GM23338 (cell line): Measurements from ENCODE around the gene ATXN7L1. TPM values are rescaled to one million over a fixed set of nuclear protein-coding genes. Genes with fewer than 3 reads are reported as not detected.

Experiments
- ATAC-seq: fragments of 200-7000 bp; cut with Tn5 transposase; 3 replicates; pipeline ENCODE4 v1.9.1; 2020
- DNase-seq: peaks from one replicate; pipeline ENCODE4 v3.0.0-alpha.2; 2015; ENCODE audit warnings: low spot score
- H2AFZ ChIP-seq: fragments of 200-600 bp; sonication (generic); 2 replicates; pipeline ENCODE4 v1.8.0; 2016; ENCODE audit warnings: antibody characterized with exemption, mild to moderate bottlenecking, moderate library complexity
- H3F3A ChIP-seq: fragments of 200-600 bp; sonication (generic); replicated peaks from 2 replicates; pipeline ENCODE4 v1.8.0; 2017; ENCODE audit warnings: antibody characterized with exemption, mixed run types, low read depth
- H3K27ac ChIP-seq: fragments of 200-600 bp; sonication (generic); 2 replicates; pipeline ENCODE4 v1.6.1; 2016; ENCODE audit warnings: low read depth
- H3K27me3 ChIP-seq: fragments of 200-600 bp; sonication (generic); 2 replicates; pipeline ENCODE4 v1.8.0; 2016; ENCODE audit warnings: mild to moderate bottlenecking, mixed run types, moderate library complexity; ENCODE audit not compliant: insufficient read depth
- H3K36me3 ChIP-seq: fragments of 200-600 bp; sonication (generic); 2 replicates; pipeline ENCODE4 v1.8.0; 2016; ENCODE audit warnings: mild to moderate bottlenecking; ENCODE audit not compliant: insufficient read depth
- H3K4me1 ChIP-seq: fragments of 200-600 bp; sonication (generic); 2 replicates; pipeline ENCODE4 v1.8.0; 2016; ENCODE audit warnings: mild to moderate bottlenecking, moderate library complexity; ENCODE audit not compliant: insufficient read depth
- H3K4me2 ChIP-seq: fragments of 200-600 bp; sonication (generic); 2 replicates; pipeline ENCODE4 v1.7.1; 2017; ENCODE audit warnings: mixed run types
- H3K4me3 ChIP-seq: fragments of 200-600 bp; sonication (generic); 2 replicates; pipeline ENCODE4 v1.6.1; 2016; ENCODE audit warnings: mixed run types
- H3K79me2 ChIP-seq: fragments of 200-600 bp; sonication (generic); replicated peaks from 2 replicates; pipeline ENCODE4 v1.8.0; 2017; ENCODE audit warnings: mild to moderate bottlenecking; ENCODE audit not compliant: insufficient read depth
- H3K9me2 ChIP-seq: fragments of 200-600 bp; sonication (generic); 2 replicates; pipeline ENCODE4 v1.8.0; 2017; ENCODE audit not compliant: insufficient read depth
- H4K20me1 ChIP-seq: fragments of 200-600 bp; sonication (generic); replicated peaks from 2 replicates; pipeline ENCODE4 v1.8.0; 2017; ENCODE audit warnings: mild to moderate bottlenecking; ENCODE audit not compliant: insufficient read depth
- H3K27ac Mint-ChIP-seq: 2 replicates; pipeline ENCODE4 v1.8.0; 2020; ENCODE audit warnings: inconsistent platforms, mild to moderate bottlenecking, moderate library complexity, mixed read lengths
- H3K27me3 Mint-ChIP-seq: 3 replicates; pipeline ENCODE4 v1.8.0; 2022; ENCODE audit warnings: low read depth, mild to moderate bottlenecking, moderate library complexity, mixed read lengths, inconsistent platforms; ENCODE audit not compliant: insufficient read depth, poor library complexity
- H3K36me3 Mint-ChIP-seq: 3 replicates; pipeline ENCODE4 v1.8.0; 2021; ENCODE audit warnings: low read depth, mild to moderate bottlenecking, inconsistent platforms, moderate library complexity, mixed read lengths
- H3K4me1 Mint-ChIP-seq: 3 replicates; pipeline ENCODE4 v1.8.0; 2020; ENCODE audit warnings: mild to moderate bottlenecking, inconsistent platforms, mixed read lengths
- H3K4me3 Mint-ChIP-seq: 3 replicates; pipeline ENCODE4 v1.8.0; 2021; ENCODE audit warnings: moderate library complexity, mild to moderate bottlenecking, inconsistent platforms, mixed read lengths
- H3K9me3 Mint-ChIP-seq: 3 replicates; pipeline ENCODE4 v1.8.0; 2020; ENCODE audit warnings: moderate library complexity, mild to moderate bottlenecking, inconsistent platforms, mixed read lengths
- CREB1 ChIP-seq: fragments of 250-450 bp; sonication (Bioruptor Pico); IDR thresholded peaks from 2 replicates; pipeline ENCODE4 v1.5.0; 2020; ENCODE audit warnings: low read depth, mild to moderate bottlenecking, moderate library complexity
- EZH2 ChIP-seq: fragments of 200-600 bp; sonication (generic); IDR thresholded peaks from one replicate; pipeline ENCODE4 v1.8.0; 2017; ENCODE audit warnings: antibody characterized with exemption, mild to moderate bottlenecking, low read depth; ENCODE audit not compliant: unreplicated experiment
- EZH2phosphoT487 ChIP-seq: fragments of 200-600 bp; sonication (generic); IDR thresholded peaks from one replicate; pipeline ENCODE4 v1.8.1; 2018; ENCODE audit warnings: antibody characterized with exemption; ENCODE audit not compliant: unreplicated experiment
- JUNB ChIP-seq: IDR thresholded peaks from one replicate; pipeline ENCODE4 v1.6.1; 2016; ENCODE audit warnings: antibody characterized with exemption; ENCODE audit not compliant: unreplicated experiment
- NANOG ChIP-seq: IDR thresholded peaks from 2 replicates; pipeline ENCODE4 v1.6.1; 2016; ENCODE audit warnings: antibody characterized with exemption, borderline replicate concordance
- STAT1 ChIP-seq: IDR thresholded peaks from one replicate; pipeline ENCODE4 v1.6.1; 2016; ENCODE audit warnings: antibody characterized with exemption; ENCODE audit not compliant: unreplicated experiment
- ZNF114 ChIP-seq: fragments of 250-450 bp; sonication (Bioruptor Pico); IDR thresholded peaks from 2 replicates; pipeline ENCODE4 v1.5.0; 2020; ENCODE audit warnings: mild to moderate bottlenecking, moderate library complexity
- ZNF331 ChIP-seq: fragments of 250-450 bp; sonication (Bioruptor Pico); IDR thresholded peaks from 2 replicates; pipeline ENCODE4 v1.5.0; 2020; ENCODE audit warnings: low read depth, mild to moderate bottlenecking, moderate library complexity
- polyA plus RNA-seq: library from polyadenylated mRNA; unstranded; fragments of >200 nt; fragmentation: Nextera tagmentation; extraction: Ambion mirVana; gene quantifications from 2 replicates; pipeline ENCODE4 v1.2.1, GENCODE V29; 2016
- total RNA-seq: library from RNA; depleted of rRNA; stranded (reverse); fragments of >200 nt; shearing (Covaris generic); gene quantifications from 2 replicates; pipeline ENCODE4 v1.2.3, GENCODE V29; 2014
- TF ChIP-seq, protein P1 (sequence below): IDR thresholded peaks from one replicate; pipeline ENCODE4 v1.6.1; 2018; ENCODE audit warnings: antibody characterized with exemption; ENCODE audit not compliant: unreplicated experiment
- TF ChIP-seq, protein P2 (sequence below): IDR thresholded peaks from 2 replicates; pipeline ENCODE4 v1.6.1; 2016; ENCODE audit warnings: antibody characterized with exemption
- TF ChIP-seq, protein P3 (sequence below), 2 experiments: fragments of 200-600 bp in 1 of 2; sonication (generic) in 1 of 2; conservative IDR thresholded peaks; 2 replicates each; pipeline versions ENCODE4 v1.5.1 to v1.6.1; 2016 to 2017; ENCODE audit warnings: antibody characterized with exemption in 2 of 2, low read depth in 2 of 2, mild to moderate bottlenecking in 2 of 2, moderate library complexity in 1 of 2
- TF ChIP-seq, protein P4 (sequence below): fragments of 250-450 bp; sonication (Bioruptor Pico); IDR thresholded peaks from 2 replicates; pipeline ENCODE4 v1.5.0; 2020; ENCODE audit warnings: mild to moderate bottlenecking, moderate library complexity

Gene ATXN7L1
- total and polyA plus RNA-seq, 2 experiments from 2014 or later = 22.8 to 29.8 TPM

DNA sequence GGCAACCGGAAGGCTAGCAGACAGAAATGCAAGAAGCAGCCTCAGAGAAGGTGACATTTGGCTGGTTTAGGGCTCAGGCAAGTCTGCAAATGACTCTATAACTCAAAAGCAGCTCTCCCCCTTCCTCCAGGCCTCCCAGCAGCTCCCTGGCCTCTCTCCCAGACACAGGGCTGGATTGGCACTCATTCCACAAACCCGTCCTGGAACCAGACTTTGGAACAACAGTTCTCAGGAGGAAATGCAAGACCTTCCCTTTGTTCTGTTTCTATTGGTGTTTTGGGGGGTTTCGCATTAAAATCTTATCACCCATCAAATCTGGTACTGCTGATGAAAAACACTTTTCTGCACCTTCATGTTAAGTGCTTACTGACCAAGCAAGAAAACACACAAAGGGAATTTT lies 254.8 kb downstream of the ATXN7L1 start (continued):
- TF ChIP-seq, protein P1, sequence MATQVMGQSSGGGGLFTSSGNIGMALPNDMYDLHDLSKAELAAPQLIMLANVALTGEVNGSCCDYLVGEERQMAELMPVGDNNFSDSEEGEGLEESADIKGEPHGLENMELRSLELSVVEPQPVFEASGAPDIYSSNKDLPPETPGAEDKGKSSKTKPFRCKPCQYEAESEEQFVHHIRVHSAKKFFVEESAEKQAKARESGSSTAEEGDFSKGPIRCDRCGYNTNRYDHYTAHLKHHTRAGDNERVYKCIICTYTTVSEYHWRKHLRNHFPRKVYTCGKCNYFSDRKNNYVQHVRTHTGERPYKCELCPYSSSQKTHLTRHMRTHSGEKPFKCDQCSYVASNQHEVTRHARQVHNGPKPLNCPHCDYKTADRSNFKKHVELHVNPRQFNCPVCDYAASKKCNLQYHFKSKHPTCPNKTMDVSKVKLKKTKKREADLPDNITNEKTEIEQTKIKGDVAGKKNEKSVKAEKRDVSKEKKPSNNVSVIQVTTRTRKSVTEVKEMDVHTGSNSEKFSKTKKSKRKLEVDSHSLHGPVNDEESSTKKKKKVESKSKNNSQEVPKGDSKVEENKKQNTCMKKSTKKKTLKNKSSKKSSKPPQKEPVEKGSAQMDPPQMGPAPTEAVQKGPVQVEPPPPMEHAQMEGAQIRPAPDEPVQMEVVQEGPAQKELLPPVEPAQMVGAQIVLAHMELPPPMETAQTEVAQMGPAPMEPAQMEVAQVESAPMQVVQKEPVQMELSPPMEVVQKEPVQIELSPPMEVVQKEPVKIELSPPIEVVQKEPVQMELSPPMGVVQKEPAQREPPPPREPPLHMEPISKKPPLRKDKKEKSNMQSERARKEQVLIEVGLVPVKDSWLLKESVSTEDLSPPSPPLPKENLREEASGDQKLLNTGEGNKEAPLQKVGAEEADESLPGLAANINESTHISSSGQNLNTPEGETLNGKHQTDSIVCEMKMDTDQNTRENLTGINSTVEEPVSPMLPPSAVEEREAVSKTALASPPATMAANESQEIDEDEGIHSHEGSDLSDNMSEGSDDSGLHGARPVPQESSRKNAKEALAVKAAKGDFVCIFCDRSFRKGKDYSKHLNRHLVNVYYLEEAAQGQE = no peak
- TF ChIP-seq ZNF331 = no peak
- no peak for TF ChIP-seq STAT1
- TF ChIP-seq JUNB = no peak
- TF ChIP-seq CREB1 = no peak
- no peak for TF ChIP-seq EZH2phosphoT487
- TF ChIP-seq, protein P2, sequence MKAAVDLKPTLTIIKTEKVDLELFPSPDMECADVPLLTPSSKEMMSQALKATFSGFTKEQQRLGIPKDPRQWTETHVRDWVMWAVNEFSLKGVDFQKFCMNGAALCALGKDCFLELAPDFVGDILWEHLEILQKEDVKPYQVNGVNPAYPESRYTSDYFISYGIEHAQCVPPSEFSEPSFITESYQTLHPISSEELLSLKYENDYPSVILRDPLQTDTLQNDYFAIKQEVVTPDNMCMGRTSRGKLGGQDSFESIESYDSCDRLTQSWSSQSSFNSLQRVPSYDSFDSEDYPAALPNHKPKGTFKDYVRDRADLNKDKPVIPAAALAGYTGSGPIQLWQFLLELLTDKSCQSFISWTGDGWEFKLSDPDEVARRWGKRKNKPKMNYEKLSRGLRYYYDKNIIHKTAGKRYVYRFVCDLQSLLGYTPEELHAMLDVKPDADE = no peak

DNA sequence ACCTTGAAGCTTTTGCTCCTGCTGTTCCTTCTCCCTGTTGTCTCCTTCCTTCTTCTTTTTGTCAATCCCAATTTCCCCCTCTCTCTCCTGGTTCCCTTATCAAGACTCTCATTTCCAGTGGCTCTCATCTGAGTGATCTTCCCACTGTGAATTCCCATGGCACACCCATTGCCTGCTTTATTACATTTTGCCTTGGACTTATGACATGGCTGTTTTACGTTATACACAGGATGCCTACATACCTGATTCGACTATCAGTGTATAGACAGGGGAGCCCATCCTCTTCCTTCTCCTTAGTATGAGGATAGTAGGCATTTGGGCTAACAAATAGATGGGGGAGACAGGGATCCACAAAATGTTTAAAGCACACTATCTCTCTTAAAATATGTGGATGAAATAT lies 255.2 kb downstream of the ATXN7L1 start:
- H3K36me3 Mint-ChIP-seq = peaks cover 98% of the 10 kb centered on the region
- Histone ChIP-seq H3K4me1 (peaks cover 9% of the 10 kb centered on the region; the same call in 1 of the 2 replicates), H3K4me2 (no peak overlapping the region), H3F3A (peaks cover 9% of the 10 kb centered on the region; the same call in 1 of the 2 replicates), H3K4me3 (no peak overlapping the region), H3K79me2 (peaks cover 6% of the 10 kb centered on the region), H3K36me3 (peaks cover 23% of the 10 kb centered on the region), H2AFZ (no peak overlapping the region), H3K27me3 (no peaks in the 10 kb centered on the region), H4K20me1 (0 out of 2 replicates have a peak, but pooled peaks cover 12% of the 10 kb centered on the region), H3K9me2 (no peaks in the 10 kb centered on the region), H3K27ac (peak overlapping the region; percentile 66; the same call in 1 of the 2 replicates)
- peaks cover 2% of the 10 kb centered on the region for H3K27me3 Mint-ChIP-seq
- H3K4me3 Mint-ChIP-seq = no peak overlapping the region; the same call in 2 of the 3 replicates
- peaks cover 7% of the 10 kb centered on the region for H3K9me3 Mint-ChIP-seq
- DNase-seq = no peak
- ATAC-seq = no peak
- peak overlapping the region; percentile 29 for H3K27ac Mint-ChIP-seq
- H3K4me1 Mint-ChIP-seq = peaks cover 22% of the 10 kb centered on the region
- TF ChIP-seq, protein P3, sequence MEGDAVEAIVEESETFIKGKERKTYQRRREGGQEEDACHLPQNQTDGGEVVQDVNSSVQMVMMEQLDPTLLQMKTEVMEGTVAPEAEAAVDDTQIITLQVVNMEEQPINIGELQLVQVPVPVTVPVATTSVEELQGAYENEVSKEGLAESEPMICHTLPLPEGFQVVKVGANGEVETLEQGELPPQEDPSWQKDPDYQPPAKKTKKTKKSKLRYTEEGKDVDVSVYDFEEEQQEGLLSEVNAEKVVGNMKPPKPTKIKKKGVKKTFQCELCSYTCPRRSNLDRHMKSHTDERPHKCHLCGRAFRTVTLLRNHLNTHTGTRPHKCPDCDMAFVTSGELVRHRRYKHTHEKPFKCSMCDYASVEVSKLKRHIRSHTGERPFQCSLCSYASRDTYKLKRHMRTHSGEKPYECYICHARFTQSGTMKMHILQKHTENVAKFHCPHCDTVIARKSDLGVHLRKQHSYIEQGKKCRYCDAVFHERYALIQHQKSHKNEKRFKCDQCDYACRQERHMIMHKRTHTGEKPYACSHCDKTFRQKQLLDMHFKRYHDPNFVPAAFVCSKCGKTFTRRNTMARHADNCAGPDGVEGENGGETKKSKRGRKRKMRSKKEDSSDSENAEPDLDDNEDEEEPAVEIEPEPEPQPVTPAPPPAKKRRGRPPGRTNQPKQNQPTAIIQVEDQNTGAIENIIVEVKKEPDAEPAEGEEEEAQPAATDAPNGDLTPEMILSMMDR (conservative IDR thresholded peaks at IDR 0.05; ENCODE audit: low read depth in 2 of 2) = no peak
- no peak for TF ChIP-seq ZNF114 (CRISPR knock-in tag)
- TF ChIP-seq NANOG = no peak
- TF ChIP-seq JUNB = no peak
- TF ChIP-seq STAT1 = no peak
- no peak for TF ChIP-seq EZH2phosphoT487
- no peak for TF ChIP-seq EZH2
- no peak for TF ChIP-seq CREB1
- TF ChIP-seq, protein P4, sequence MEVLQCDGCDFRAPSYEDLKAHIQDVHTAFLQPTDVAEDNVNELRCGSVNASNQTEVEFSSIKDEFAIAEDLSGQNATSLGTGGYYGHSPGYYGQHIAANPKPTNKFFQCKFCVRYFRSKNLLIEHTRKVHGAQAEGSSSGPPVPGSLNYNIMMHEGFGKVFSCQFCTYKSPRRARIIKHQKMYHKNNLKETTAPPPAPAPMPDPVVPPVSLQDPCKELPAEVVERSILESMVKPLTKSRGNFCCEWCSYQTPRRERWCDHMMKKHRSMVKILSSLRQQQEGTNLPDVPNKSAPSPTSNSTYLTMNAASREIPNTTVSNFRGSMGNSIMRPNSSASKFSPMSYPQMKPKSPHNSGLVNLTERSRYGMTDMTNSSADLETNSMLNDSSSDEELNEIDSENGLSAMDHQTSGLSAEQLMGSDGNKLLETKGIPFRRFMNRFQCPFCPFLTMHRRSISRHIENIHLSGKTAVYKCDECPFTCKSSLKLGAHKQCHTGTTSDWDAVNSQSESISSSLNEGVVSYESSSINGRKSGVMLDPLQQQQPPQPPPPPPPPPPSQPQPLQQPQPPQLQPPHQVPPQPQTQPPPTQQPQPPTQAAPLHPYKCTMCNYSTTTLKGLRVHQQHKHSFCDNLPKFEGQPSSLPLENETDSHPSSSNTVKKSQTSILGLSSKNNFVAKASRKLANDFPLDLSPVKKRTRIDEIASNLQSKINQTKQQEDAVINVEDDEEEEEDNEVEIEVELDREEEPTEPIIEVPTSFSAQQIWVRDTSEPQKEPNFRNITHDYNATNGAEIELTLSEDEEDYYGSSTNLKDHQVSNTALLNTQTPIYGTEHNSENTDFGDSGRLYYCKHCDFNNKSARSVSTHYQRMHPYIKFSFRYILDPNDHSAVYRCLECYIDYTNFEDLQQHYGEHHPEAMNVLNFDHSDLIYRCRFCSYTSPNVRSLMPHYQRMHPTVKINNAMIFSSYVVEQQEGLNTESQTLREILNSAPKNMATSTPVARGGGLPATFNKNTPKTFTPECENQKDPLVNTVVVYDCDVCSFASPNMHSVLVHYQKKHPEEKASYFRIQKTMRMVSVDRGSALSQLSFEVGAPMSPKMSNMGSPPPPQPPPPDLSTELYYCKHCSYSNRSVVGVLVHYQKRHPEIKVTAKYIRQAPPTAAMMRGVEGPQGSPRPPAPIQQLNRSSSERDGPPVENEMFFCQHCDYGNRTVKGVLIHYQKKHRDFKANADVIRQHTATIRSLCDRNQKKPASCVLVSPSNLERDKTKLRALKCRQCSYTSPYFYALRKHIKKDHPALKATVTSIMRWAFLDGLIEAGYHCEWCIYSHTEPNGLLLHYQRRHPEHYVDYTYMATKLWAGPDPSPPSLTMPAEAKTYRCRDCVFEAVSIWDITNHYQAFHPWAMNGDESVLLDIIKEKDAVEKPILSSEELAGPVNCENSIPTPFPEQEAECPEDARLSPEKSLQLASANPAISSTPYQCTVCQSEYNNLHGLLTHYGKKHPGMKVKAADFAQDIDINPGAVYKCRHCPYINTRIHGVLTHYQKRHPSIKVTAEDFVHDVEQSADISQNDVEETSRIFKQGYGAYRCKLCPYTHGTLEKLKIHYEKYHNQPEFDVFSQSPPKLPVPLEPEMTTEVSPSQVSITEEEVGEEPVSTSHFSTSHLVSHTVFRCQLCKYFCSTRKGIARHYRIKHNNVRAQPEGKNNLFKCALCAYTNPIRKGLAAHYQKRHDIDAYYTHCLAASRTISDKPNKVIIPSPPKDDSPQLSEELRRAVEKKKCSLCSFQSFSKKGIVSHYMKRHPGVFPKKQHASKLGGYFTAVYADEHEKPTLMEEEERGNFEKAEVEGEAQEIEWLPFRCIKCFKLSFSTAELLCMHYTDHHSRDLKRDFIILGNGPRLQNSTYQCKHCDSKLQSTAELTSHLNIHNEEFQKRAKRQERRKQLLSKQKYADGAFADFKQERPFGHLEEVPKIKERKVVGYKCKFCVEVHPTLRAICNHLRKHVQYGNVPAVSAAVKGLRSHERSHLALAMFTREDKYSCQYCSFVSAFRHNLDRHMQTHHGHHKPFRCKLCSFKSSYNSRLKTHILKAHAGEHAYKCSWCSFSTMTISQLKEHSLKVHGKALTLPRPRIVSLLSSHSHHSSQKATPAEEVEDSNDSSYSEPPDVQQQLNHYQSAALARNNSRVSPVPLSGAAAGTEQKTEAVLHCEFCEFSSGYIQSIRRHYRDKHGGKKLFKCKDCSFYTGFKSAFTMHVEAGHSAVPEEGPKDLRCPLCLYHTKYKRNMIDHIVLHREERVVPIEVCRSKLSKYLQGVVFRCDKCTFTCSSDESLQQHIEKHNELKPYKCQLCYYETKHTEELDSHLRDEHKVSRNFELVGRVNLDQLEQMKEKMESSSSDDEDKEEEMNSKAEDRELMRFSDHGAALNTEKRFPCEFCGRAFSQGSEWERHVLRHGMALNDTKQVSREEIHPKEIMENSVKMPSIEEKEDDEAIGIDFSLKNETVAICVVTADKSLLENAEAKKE (CRISPR knock-in tag) = no peak
- no peak for TF ChIP-seq ZNF331
